Psoas muscle (tissue), 8 donors: Measurements from ENCODE around the gene TP53BP1. TPM values are rescaled to one million over a fixed set of nuclear protein-coding genes. Genes with fewer than 3 reads are reported as not detected.

Source experiments
- ATAC-seq, 4 donors: fragments of 200-7000 bp; cut with Tn5 transposase; one replicate each; pipeline ENCODE4 v1.9.1; 2020; ENCODE audit warnings: moderate library complexity in 3 of 4, mild to moderate bottlenecking in 2 of 4
- DNase-seq, 2 donors: peaks; one replicate each; pipeline ENCODE4 v3.0.0-alpha.2; 2020
- H3K27ac ChIP-seq: fragments of 200-600 bp; one replicate; pipeline ENCODE4 v1.8.0; 2022
- H3K27me3 ChIP-seq, 3 donors: fragments of 200-600 bp in 1 of 3; one replicate each; pipeline versions ENCODE4 v1.6.1 to v1.8.0; 2013 to 2022; ENCODE audit warnings: low read length in 2 of 3, mild to moderate bottlenecking in 2 of 3, moderate library complexity in 1 of 3; ENCODE audit not compliant: insufficient read depth in 3 of 3
- H3K36me3 ChIP-seq, 2 donors: fragments of 200-600 bp in 1 of 2; one replicate each; pipeline versions ENCODE4 v1.6.1 to v1.8.0; 2013 to 2022; ENCODE audit warnings: low read depth in 1 of 2, mild to moderate bottlenecking in 1 of 2, moderate library complexity in 1 of 2; ENCODE audit not compliant: insufficient read depth in 1 of 2
- H3K4me1 ChIP-seq: fragments of 200-600 bp; one replicate; pipeline ENCODE4 v1.8.0; 2022
- H3K4me3 ChIP-seq: fragments of 200-600 bp; one replicate; pipeline ENCODE4 v1.8.0; 2022; ENCODE audit warnings: mild to moderate bottlenecking
- H3K9me3 ChIP-seq: fragments of 200-600 bp; one replicate; pipeline ENCODE4 v1.8.0; 2022
- CTCF ChIP-seq: fragments of 200-600 bp; IDR thresholded peaks from one replicate; pipeline ENCODE4 v1.8.0; 2022; ENCODE audit warnings: antibody characterized with exemption
- WGBS, 3 donors: extraction: QIAGEN DNeasy Blood & Tissue Kit; methylation state at CpG; one replicate each; pipeline versions ENCODE4 v1.1.6 to v1.1.7; 2013; 5-methylcytosine and 5-hydroxymethylcytosine counted together
- intact Hi-C, 2 donors: fragments of 100-400 bp; cut with DNase I; formaldehyde crosslinking; loops; one replicate each; pipeline versions ENCODE4 v1.11.0 to v1.14.2; 2022
- polyA plus RNA-seq, 3 donors: library from polyadenylated mRNA; stranded (reverse); fragments of 200-250 nt; gene quantifications; one replicate each; pipeline ENCODE4 v1.2.3, GENCODE V29; 2013
- total RNA-seq, 4 donors: library from RNA; stranded (reverse); fragmentation: NEBNext Ultra II Directional in 2 of 4; extraction: Animal tissue kit (Norgen Biotek cat#: 25700) in 2 of 4; gene quantifications; one replicate each; pipeline versions ENCODE4 v1.2.1 to v1.2.4, GENCODE V29; 2021 to 2023
- donor health status: healthy with polysubstance abuse.
- donor health status: DM: no; HTN: no; CAD: no; lungs with moderate emphysema.
- donor health status: Bipolar disorder and iron deficiency.
- donor health status: healthy.
- donor health status: DM: yes; HTN: yes; CAD: no.
- donor health status: DM: no; HTN: no; CAD: no.
- donor health status: DM: no; HTN: no; CAD: no.
- donor health status: DM: yes; HTN: yes; CAD: no.

TP53BP1 gene
- total and polyA plus RNA-seq, 7 donors, result 7.4 to 31.3 (median 13.9) TPM

- intact Hi-C loops, result no loop called here
- Histone ChIP-seq H3K36me3 (peaks cover 0 to 10% of the 10 kb centered on the region in 2 donors), H3K4me3 (no peak overlapping the region), H3K4me1 (no peaks in the 10 kb centered on the region), H3K27ac (no peak overlapping the region), H3K27me3 (no peaks in the 10 kb centered on the region), H3K9me3 (no peaks in the 10 kb centered on the region)
- no peak for ATAC-seq
- TF ChIP-seq CTCF, result no peak
- WGBS, 3 donors, result 83 to 87% (median 86%) methylated on average over 12 of the region's 12 CpGs
- no peak for DNase-seq
Observed at GRCh38 chr15:43527802-43528541, 35.0 kb upstream of the TP53BP1 start.

- Histone ChIP-seq H3K9me3 (no peaks in the 10 kb centered on the region), H3K36me3 (peaks cover 0 to 15% of the 10 kb centered on the region in 2 donors), H3K4me3 (no peak overlapping the region), H3K27me3 (no peaks in the 10 kb centered on the region), H3K4me1 (no peaks in the 10 kb centered on the region), H3K27ac (no peak overlapping the region)
- 70 to 76% (median 75%) methylated on average over 9 of the region's 9 CpGs for WGBS, 3 donors
- intact Hi-C loops, result no loop called here
- DNase-seq (no peak), ATAC-seq (no peak)
- TF ChIP-seq CTCF, result no peak
Observed at GRCh38 chr15:43527016-43527801, 34.3 kb upstream of the TP53BP1 start.

- H3K4me1 ChIP-seq, result no peaks in the 10 kb centered on the region
- intact Hi-C loops, result no loop called here
- no peaks in the 10 kb centered on the region for H3K9me3 ChIP-seq
- no peak for TF ChIP-seq CTCF
- no peak for ATAC-seq
- no peak overlapping the region for H3K27ac ChIP-seq
- H3K27me3 ChIP-seq, result no peaks in the 10 kb centered on the region
- no peak overlapping the region for H3K4me3 ChIP-seq
- peaks cover 0 to 22% of the 10 kb centered on the region in 2 donors for H3K36me3 ChIP-seq
- WGBS, 3 donors, result 77 to 85% (median 83%) methylated on average over 10 to 11 of the region's 11 CpGs
- no peak for DNase-seq
Observed at GRCh38 chr15:43526261-43526930, 33.4 kb upstream of the TP53BP1 start.

GRCh38 chr15:43525131-43525530, 32.2 kb upstream of the TP53BP1 start:
- ATAC-seq, result no peak
- H3K9me3 ChIP-seq, result no peaks in the 10 kb centered on the region
- no peak overlapping the region for H3K4me3 ChIP-seq
- H3K27me3 ChIP-seq, result no peaks in the 10 kb centered on the region
- peaks cover 0 to 31% of the 10 kb centered on the region in 2 donors for H3K36me3 ChIP-seq
- no peaks in the 10 kb centered on the region for H3K4me1 ChIP-seq
- TF ChIP-seq CTCF, result no peak
- intact Hi-C loops, result no loop called here
- WGBS, 3 donors, result 90 to 95% (median 92%) methylated on average over 4 of the region's 4 CpGs
- H3K27ac ChIP-seq, result no peak overlapping the region
- no peak for DNase-seq
